Skeletal muscle tissue (tissue), 4 donors: ENCODE measurements around the gene PCDHB12. TPM values are rescaled to one million over a fixed set of nuclear protein-coding genes. Genes with fewer than 3 reads are reported as not detected.
"Not testable (repeated sequence)": the region's sequence is repeated elsewhere in the genome, so short reads cannot be mapped to it uniquely, and the experiment has no call there.

Experiments
- H3K27ac ChIP-seq: one replicate; pipeline ENCODE4 v1.7.0; 2013; ENCODE audit warnings: mild to moderate bottlenecking, low read depth, low read length, inconsistent platforms
- H3K27me3 ChIP-seq, 3 donors: one replicate each; pipeline ENCODE4 v1.7.0; 2013; ENCODE audit warnings: low read length in 3 of 3; ENCODE audit not compliant: control insufficient read depth in 3 of 3, insufficient read depth in 3 of 3
- H3K36me3 ChIP-seq, 3 donors: one replicate each; pipeline ENCODE4 v1.7.0; 2013; ENCODE audit warnings: low read length in 3 of 3; ENCODE audit not compliant: control insufficient read depth in 3 of 3, insufficient read depth in 3 of 3
- H3K4me1 ChIP-seq, 3 donors: one replicate each; pipeline ENCODE4 v1.7.0; 2013; ENCODE audit warnings: low read length in 3 of 3, mild to moderate bottlenecking in 3 of 3; ENCODE audit not compliant: control insufficient read depth in 3 of 3, insufficient read depth in 3 of 3
- H3K4me3 ChIP-seq, 3 donors: one replicate each; pipeline ENCODE4 v1.7.0; 2013; ENCODE audit warnings: low read length in 3 of 3
- H3K9ac ChIP-seq, 3 donors: one replicate each; pipeline ENCODE4 v1.7.0; 2013; ENCODE audit warnings: low read length in 3 of 3, mild to moderate bottlenecking in 3 of 3, moderate library complexity in 2 of 3, low read depth in 1 of 3
- H3K9me3 ChIP-seq, 3 donors: one replicate each; pipeline ENCODE4 v1.7.0; 2013; ENCODE audit warnings: low read length in 3 of 3; ENCODE audit not compliant: control insufficient read depth in 3 of 3
- total RNA-seq: library from RNA; depleted of rRNA; stranded (reverse); fragments of >200 nt; gene quantifications from one replicate; pipeline ENCODE4 v1.2.3, GENCODE V29; 2014
- donor health status: Osteomylitis.

The PCDHB12 gene
- total RNA-seq, 1 donor from 2014 or later, result 1.6 TPM

DNA sequence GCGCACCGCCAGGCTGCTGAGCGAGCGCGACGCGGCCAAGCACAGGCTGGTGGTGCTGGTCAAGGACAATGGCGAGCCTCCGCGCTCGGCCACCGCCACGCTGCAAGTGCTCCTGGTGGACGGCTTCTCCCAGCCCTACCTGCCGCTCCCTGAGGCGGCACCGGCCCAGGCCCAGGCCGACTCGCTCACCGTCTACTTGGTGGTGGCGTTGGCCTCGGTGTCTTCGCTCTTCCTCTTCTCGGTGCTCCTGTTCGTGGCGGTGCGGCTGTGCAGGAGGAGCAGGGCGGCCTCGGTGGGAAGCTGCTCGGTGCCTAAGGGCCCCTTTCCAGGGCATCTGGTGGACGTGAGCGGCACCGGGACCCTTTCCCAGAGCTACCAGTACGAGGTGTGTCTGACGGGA lies 6.9 kb upstream of the PCDHB12 start:
- not testable (repeated sequence) for H3K4me3 ChIP-seq
- peaks cover 7 to 17% (median 14%) of the 10 kb centered on the region in 3 donors for H3K9me3 ChIP-seq

DNA sequence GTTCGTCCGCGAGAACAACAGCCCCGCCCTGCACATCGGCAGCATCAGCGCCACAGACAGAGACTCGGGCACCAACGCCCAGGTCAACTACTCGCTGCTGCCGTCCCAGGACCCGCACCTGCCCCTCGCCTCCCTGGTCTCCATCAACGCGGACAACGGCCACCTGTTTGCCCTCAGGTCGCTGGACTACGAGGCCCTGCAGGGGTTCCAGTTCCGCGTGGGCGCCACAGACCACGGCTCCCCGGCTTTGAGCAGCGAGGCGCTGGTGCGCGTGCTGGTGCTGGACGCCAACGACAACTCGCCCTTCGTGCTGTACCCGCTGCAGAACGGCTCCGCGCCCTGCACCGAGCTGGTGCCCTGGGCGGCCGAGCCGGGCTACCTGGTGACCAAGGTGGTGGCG lies 1.8 kb downstream of the PCDHB12 start:
- not testable (repeated sequence) for H3K27me3 ChIP-seq, H3K36me3 ChIP-seq, H3K4me1 ChIP-seq, H3K4me3 ChIP-seq, H3K9ac ChIP-seq, H3K27ac ChIP-seq
- peaks cover 4 to 27% (median 9%) of the 10 kb centered on the region in 3 donors for H3K9me3 ChIP-seq

More for the DNA sequence above, 6.9 kb upstream of the PCDHB12 start:
- H3K4me1 ChIP-seq, H3K9ac ChIP-seq, H3K27ac ChIP-seq, H3K36me3 ChIP-seq, H3K27me3 ChIP-seq: not testable (repeated sequence)

DNA sequence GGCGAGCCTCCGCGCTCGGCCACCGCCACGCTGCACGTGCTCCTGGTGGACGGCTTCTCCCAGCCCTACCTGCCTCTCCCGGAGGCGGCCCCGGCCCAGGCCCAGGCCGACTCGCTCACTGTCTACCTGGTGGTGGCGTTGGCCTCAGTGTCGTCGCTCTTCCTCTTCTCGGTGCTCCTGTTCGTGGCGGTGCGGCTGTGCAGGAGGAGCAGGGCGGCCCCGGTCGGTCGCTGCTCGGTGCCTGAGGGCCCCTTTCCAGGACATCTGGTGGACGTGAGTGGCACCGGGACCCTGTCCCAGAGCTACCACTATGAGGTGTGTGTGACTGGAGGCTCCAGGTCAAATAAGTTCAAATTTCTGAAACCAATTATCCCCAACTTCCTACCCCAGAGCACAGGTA lies 2.3 kb downstream of the PCDHB12 start:
- H3K9ac ChIP-seq, H3K4me1 ChIP-seq, H3K27ac ChIP-seq, H3K27me3 ChIP-seq, H3K36me3 ChIP-seq, H3K4me3 ChIP-seq: not testable (repeated sequence)
- peaks cover 4 to 27% (median 9%) of the 10 kb centered on the region in 3 donors for H3K9me3 ChIP-seq

DNA sequence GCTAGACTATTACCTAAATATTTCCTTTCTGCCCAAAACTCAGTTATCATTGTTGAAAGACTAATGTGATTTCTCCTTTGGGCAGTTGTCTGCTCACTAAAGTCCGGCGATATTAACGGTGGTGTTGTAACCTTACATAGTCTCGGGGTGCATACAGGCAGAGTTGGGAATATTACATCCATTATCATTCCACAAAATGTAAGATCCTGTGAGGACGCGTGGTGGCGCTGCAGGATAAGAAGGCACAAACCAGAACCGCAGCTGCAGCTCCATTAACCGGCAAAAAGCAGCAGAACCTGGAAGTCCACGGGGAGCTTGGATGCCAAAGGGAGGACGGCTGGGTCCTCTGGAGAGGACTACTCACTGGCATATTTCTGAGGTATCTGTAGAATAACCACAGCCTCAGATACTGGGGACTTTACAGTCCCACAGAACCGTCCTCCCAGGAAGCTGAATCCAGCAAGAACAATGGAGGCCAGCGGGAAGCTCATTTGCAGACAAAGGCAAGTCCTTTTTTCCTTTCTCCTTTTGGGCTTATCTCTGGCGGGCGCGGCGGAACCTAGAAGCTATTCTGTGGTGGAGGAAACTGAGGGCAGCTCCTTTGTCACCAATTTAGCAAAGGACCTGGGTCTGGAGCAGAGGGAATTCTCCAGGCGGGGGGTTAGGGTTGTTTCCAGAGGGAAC lies 5.3 kb downstream of the PCDHB12 start, which contains the start of gene PCDHB13:
Gene PCDHB13, plus strand, starts transcription at position 264 of the 684 bp plus-strand sequence. Its CDS starts 205 bp downstream, at position 469.
- not testable (repeated sequence) for H3K36me3 ChIP-seq, H3K4me1 ChIP-seq, H3K27me3 ChIP-seq, H3K27ac ChIP-seq, H3K9ac ChIP-seq
- peak within 1 kb of the TSS in 1 of 3 donors; percentile 27 for H3K4me3 ChIP-seq
- H3K9me3 ChIP-seq, result peaks cover 9 to 23% (median 13%) of the 10 kb centered on the region in 3 donors

GRCh38 chr5:141214583-141214982 lies 6.1 kb downstream of the PCDHB12 start:
- Histone ChIP-seq H3K4me3 (peak overlapping the region in 1 of 3 donors; percentile 27), H3K9me3 (peaks cover 9 to 25% (median 9%) of the 10 kb centered on the region in 3 donors)
- not testable (repeated sequence) for H3K36me3 ChIP-seq, H3K27ac ChIP-seq, H3K4me1 ChIP-seq, H3K9ac ChIP-seq, H3K27me3 ChIP-seq

DNA sequence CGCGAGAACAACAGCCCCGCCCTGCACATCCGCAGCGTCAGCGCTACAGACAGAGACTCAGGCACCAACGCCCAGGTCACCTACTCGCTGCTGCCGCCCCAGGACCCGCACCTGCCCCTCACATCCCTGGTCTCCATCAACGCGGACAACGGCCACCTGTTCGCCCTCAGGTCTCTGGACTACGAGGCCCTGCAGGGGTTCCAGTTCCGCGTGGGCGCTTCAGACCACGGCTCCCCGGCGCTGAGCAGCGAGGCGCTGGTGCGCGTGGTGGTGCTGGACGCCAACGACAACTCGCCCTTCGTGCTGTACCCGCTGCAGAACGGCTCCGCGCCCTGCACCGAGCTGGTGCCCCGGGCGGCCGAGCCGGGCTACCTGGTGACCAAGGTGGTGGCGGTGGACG lies 7.0 kb downstream of the PCDHB12 start:
- not testable (repeated sequence) for H3K36me3 ChIP-seq, H3K27me3 ChIP-seq, H3K4me1 ChIP-seq, H3K27ac ChIP-seq, H3K4me3 ChIP-seq, H3K9ac ChIP-seq
- H3K9me3 ChIP-seq, result peaks cover 4 to 23% (median 9%) of the 10 kb centered on the region in 3 donors

GRCh38 chr5:141216035-141216434 lies 7.5 kb downstream of the PCDHB12 start:
- peaks cover 4 to 27% (median 12%) of the 10 kb centered on the region in 3 donors for H3K9me3 ChIP-seq
- not testable (repeated sequence) for H3K9ac ChIP-seq, H3K27ac ChIP-seq, H3K36me3 ChIP-seq, H3K27me3 ChIP-seq, H3K4me1 ChIP-seq, H3K4me3 ChIP-seq

GRCh38 chr5:141223112-141223783 lies 14.7 kb downstream of the PCDHB12 start, which contains the start of gene PCDHB14:
PCDHB14 (plus strand) TSS chr5:141223343; CDS start chr5:141223506, 163 bp downstream.
- Histone ChIP-seq H3K36me3 (no peaks in the 10 kb centered on the region), H3K4me3 (peak within 1 kb of the TSS; percentile 52 to 65 (median 57)), H3K9me3 (peaks cover 14 to 35% (median 15%) of the 10 kb centered on the region in 3 donors), H3K27ac (no peak within 1 kb of the TSS), H3K9ac (peak within 1 kb of the TSS in 1 of 3 donors; percentile 58), H3K4me1 (no peaks in the 10 kb centered on the region), H3K27me3 (no peaks in the 10 kb centered on the region)

DNA sequence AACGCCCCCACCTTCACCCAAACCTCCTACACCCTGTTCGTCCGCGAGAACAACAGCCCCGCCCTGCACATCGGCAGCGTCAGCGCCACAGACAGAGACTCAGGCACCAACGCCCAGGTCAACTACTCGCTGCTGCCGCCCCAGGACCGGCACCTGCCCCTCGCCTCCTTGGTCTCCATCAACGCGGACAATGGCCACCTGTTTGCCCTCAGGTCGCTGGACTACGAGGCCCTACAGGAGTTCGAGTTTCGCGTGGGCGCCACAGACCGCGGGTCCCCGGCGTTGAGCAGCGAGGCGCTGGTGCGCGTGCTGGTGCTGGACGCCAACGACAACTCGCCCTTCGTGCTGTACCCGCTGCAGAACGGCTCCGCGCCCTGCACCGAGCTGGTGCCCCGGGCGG lies 16.3 kb downstream of the PCDHB12 start:
- not testable (repeated sequence) for H3K4me3 ChIP-seq, H3K27ac ChIP-seq, H3K27me3 ChIP-seq, H3K9ac ChIP-seq, H3K36me3 ChIP-seq, H3K4me1 ChIP-seq
- peaks cover 13 to 28% (median 15%) of the 10 kb centered on the region in 3 donors for H3K9me3 ChIP-seq

- not testable (repeated sequence) for H3K27me3 ChIP-seq, H3K4me3 ChIP-seq, H3K27ac ChIP-seq, H3K36me3 ChIP-seq, H3K4me1 ChIP-seq, H3K9ac ChIP-seq
- peaks cover 13 to 30% (median 16%) of the 10 kb centered on the region in 3 donors for H3K9me3 ChIP-seq
Measured at GRCh38 chr5:141225421-141225820, 16.9 kb downstream of the PCDHB12 start.
